Measurements from ENCODE around the gene TMBIM1.

Gene TMBIM1

GRCh38 chr2:218257390-218257981 lies 34.8 kb downstream of the TMBIM1 start:
- peak; percentile 41 for DNase-seq (ENCODE audit: low read depth)

DNA sequence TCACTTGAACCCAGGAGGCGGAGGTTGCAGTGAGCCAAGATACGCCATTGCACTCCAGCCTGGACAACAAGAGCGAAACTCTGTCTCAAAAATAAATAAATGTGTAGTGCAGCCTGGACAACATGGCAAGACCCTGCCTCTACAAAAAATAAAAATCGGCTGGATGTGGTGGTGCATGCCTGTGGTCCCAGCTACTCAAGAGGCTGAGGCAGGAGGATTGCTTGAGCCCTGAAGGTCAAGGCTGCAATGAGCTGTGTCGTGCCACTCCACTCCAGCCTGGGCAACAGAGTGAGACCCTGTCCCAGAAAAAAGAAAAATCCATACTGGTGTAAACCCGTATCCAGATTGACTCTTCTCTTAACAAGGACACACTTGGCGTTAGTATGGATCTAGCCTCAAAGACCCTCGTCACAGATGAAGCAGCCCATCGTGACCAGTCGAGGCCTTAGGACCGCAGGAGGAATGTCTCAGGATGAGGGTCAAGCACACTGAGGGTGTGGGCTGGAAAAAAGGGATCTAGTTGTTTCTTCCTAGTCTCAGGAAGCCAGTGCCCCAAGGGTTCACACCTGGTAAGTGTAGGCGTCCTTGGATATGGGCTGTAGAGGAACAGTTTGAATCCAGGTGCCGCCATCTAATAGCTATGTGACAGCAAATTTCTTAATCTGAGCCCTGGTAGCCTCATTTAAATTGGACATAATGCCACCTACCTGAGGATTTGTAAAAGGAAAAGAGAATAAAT lies 35.5 kb downstream of the TMBIM1 start:
- DNase-seq (ENCODE audit: low read depth) = no peak

DNA sequence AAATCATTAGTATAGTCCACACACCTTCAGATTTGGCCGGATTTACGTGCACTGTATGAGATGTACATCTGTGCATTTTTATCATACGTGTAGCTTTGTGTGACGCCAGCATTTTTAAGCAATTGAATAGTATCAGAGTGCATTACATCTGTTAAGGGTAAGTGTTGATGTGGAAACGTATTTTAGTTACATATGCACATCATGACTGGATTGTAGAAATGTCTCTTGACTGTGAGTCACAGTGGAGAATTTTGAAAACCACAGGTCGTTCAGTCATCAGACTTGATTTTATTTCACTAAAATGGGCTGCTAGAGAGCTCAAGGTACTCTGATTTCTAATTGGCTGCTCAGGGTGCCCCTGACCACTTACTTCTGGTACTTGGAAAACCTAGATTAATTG lies 36.9 kb downstream of the TMBIM1 start:
- no peak for DNase-seq (ENCODE audit: low read depth)

GRCh38 chr2:218253232-218253625 lies 39.1 kb downstream of the TMBIM1 start:
- DNase-seq (ENCODE audit: low read depth) = no peak

GRCh38 chr2:218252509-218253231 lies 39.6 kb downstream of the TMBIM1 start:
- DNase-seq (ENCODE audit: low read depth) = no peak

DNA sequence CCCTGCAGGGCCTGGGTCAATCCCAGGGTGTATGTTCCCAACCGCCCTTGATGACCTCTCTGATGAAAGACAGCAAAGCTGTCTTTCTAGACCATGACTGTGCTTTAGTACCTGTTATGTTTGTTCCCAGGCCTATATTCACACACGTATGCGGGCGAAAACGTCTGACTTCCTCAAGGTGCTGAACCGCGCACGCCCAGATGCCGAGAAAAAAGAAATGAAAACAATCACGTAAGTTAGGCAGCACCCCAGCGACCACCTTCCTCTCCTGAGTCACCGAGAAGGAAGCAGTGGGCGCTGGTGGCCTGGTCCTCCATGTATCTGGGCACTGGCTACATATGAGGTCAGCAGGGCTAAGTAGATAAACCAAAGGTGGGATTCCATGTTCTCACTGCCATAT lies 42.6 kb downstream of the TMBIM1 start:
- DNase-seq (ENCODE audit: low read depth) = no peak

GRCh38 chr2:218245214-218245613 lies 47.1 kb downstream of the TMBIM1 start:
- no peak for DNase-seq (ENCODE audit: low read depth)

DNA sequence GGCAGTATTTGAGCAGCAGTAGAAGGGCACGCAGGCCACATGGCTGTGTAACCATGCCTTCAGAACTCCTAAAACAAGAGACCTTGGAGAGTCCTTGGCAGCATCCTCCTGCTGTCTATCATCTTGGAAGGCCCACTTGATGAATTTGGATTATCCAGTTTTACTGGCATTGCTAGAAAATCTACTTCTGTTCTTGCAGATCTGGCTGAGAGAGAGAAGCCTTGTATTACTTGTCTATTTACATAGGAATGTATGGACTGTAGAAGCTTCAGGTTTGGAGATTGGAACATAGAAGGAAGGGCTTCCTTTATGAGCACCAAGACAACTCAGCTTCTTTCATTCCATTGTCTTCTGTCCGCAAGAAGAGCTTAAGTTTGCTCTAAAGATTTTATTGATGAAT lies 47.6 kb downstream of the TMBIM1 start:
- DNase-seq (ENCODE audit: low read depth) = no peak

DNA sequence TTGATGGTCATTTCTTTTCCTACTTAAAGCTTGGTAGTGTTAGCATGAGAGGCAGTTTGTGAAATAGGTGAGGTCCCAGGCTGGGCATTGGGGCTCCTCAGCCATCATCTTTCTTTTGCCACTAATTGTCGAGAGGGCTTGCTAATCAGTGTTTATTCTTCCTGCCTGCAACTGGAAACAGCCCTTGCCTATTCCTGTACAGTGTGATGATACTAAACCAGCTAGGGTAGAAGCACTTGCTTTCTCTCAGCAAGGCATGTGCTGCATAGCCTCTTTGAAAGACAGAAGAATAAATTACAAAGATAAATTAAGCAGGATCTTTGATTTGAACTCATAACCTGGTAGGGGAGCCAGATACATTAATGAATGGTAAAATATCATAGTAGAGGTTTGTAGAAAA lies 48.1 kb downstream of the TMBIM1 start:
- DNase-seq (ENCODE audit: low read depth) = no peak

GRCh38 chr2:218238887-218239286 lies 53.4 kb downstream of the TMBIM1 start:
- no peak for DNase-seq (ENCODE audit: low read depth)

DNA sequence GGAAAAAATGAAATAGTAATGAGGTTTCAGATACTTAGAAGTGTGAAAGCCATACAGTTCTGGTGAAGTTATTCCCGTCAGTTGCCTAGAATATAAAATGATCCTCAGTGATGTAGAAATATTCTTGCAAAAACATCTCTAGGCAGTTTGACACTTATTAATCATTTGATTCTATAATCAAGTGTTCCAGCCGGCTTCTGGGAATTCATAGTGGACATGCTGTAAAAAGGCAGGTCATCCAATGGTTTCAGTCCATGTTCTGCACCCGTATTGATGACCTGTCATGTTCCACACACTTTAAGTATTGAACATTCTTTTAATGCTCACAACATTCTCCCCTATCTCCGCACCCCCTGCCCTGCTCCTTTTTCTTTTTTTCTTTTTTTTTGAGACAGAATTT lies 55.5 kb downstream of the TMBIM1 start:
- DNase-seq (ENCODE audit: low read depth) = no peak

DNA sequence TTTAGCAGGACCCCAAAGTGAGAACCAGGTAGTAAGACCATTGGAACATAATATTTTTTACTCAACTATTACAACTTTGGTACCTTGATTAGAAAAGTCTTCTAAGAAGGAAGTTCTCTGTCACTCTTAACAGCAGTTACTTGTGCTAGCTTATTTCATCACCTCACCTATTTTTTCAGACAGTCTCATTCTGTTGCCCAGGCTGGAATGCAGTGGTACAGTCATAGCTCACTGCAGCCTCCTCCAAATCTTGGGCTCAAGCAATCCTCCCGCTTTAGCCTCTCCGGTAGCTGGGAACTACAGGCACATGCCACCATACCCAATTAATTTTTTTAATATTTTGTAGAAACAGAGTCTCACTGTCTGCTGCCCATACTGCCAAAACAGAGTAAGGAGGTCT lies 57.3 kb downstream of the TMBIM1 start:
- DNase-seq (ENCODE audit: low read depth) = no peak

GRCh38 chr2:218234521-218234920 lies 57.8 kb downstream of the TMBIM1 start:
- no peak for DNase-seq (ENCODE audit: low read depth)

GRCh38 chr2:218233543-218233942 lies 58.8 kb downstream of the TMBIM1 start:
- DNase-seq (ENCODE audit: low read depth) = no peak

DNA sequence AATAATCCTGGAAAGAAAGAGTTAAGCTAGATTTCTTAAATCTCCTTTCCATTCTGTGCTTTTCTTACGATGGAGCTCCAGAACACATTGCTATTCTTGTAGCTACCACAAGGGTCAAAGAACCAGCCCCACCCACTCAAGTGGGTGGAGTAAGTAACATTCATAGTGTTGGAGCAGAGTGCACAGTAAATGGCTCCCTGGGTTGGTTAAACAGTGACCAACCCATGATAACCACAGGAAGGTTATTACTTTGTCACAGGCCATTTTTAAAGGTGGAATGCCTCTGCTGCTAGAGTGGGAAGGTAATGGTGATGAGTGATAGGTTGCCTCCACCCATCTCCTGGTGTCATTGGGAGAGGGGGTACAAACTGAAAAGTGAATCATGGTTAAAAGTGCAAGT lies 61.4 kb downstream of the TMBIM1 start:
- no peak for DNase-seq (ENCODE audit: low read depth)

- no peak for DNase-seq (ENCODE audit: low read depth)
These were observed 62.5 kb downstream of the TMBIM1 start for GRCh38 chr2:218229851-218230250.

GRCh38 chr2:218229239-218229638 lies 63.1 kb downstream of the TMBIM1 start:
- no peak for DNase-seq (ENCODE audit: low read depth)

DNA sequence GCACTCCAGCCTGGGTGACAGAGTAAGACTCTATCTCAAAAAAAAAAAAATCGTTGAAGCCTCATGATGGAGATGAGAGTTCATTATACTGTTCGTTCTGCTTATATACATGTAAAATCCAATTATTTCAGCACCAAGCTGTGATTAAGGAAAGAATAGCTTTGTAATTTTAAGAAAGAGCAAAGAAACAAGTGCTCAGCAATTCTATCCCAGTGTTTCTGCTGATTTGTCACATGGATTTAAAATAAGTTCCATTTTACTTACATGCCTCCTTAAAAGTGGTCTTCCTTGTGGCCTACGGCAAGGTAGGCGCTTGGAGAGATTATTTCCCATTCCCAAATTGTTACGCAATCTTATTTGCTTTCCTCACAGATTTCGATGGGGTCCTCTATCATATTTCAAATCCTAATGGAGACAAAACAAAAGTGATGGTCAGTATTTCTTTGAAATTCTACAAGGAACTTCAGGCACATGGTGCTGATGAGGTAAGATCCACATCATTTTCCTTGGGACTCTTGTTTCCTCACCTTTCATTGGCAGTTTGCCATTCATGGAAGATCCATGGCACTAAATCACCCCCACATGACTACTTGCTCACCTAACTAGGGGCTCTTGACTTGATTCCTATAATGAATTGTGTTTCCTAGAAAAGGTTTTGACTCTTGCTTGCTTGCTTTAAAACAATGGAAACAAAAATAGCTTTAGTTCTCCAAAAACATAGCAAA lies 63.8 kb downstream of the TMBIM1 start:
- no peak for DNase-seq (ENCODE audit: low read depth)

DNA sequence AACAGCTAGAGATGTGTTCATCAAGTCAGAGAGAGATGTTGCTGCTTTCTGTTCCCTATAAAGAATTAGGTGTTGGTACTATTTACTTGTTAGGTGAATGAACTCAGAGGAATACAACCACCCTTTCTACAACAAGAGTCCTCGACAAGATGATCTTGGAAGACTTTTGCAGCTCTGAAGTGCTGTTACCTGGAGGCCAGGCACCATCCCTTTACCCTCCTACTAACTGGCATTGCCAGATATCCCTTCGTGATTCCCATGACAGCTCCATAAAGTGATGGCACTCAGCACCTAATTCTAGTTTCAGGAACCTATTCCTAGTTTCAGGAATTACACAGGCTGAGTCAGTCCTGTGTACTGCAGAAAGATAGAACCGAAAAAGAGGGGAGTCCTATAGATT lies 65.4 kb downstream of the TMBIM1 start:
- DNase-seq (ENCODE audit: low read depth) = no peak

Data from stimulated activated CD8-positive, alpha-beta memory T cell treated with anti-CD3 and anti-CD28 coated beads, Interleukin-15, amount 100 ng/mL, for 24 hours (primary cell).